Measurements from ENCODE around the gene FHL3.
"Not testable (repeated sequence)": the region's sequence is repeated elsewhere in the genome, so short reads cannot be mapped to it uniquely, and the experiment has no call there.

The FHL3 gene

GRCh38 chr1:37983546-37983945 is 21.8 kb downstream of the FHL3 start:
- DNase-seq: no peak

GRCh38 chr1:37978541-37978940 is 26.8 kb downstream of the FHL3 start:
- no peak for DNase-seq

GRCh38 chr1:37975083-37975482 is 30.2 kb downstream of the FHL3 start:
- DNase-seq: not testable (repeated sequence)

- no peak for DNase-seq
Observed at GRCh38 chr1:37974567-37974966, 30.7 kb downstream of the FHL3 start.

GRCh38 chr1:37973684-37974083 is 31.6 kb downstream of the FHL3 start:
- not testable (repeated sequence) for DNase-seq

GRCh38 chr1:37965301-37965700 is 40.0 kb downstream of the FHL3 start:
- DNase-seq: no peak

GRCh38 chr1:37964106-37964505 is 41.2 kb downstream of the FHL3 start:
- DNase-seq: not testable (repeated sequence)

GRCh38 chr1:37958690-37959089 is 46.6 kb downstream of the FHL3 start:
- no peak for DNase-seq

- DNase-seq: no peak
Observed at GRCh38 chr1:37955685-37956084, 49.6 kb downstream of the FHL3 start.

GRCh38 chr1:37954316-37954971 is 50.9 kb downstream of the FHL3 start:
- no peak for DNase-seq

- DNase-seq: no peak
Observed at GRCh38 chr1:37952738-37953137, 52.6 kb downstream of the FHL3 start.

- no peak for DNase-seq
Observed at GRCh38 chr1:37951783-37952624, 53.3 kb downstream of the FHL3 start.

- DNase-seq: no peak
Observed at GRCh38 chr1:37951041-37951782, 54.1 kb downstream of the FHL3 start.

- no peak for DNase-seq
Observed at GRCh38 chr1:37949524-37950152, 55.7 kb downstream of the FHL3 start.

- no peak for DNase-seq
Observed at GRCh38 chr1:37948841-37949240, 56.5 kb downstream of the FHL3 start.

GRCh38 chr1:37948166-37948565 is 57.1 kb downstream of the FHL3 start:
- no peak for DNase-seq

- no peak for DNase-seq
Observed at GRCh38 chr1:37947364-37947763, 58.0 kb downstream of the FHL3 start.
